BJ (cell line): Measurements from ENCODE around the gene PDP2. TPM values are rescaled to one million over a fixed set of nuclear protein-coding genes. Genes with fewer than 3 reads are reported as not detected.

ENCODE experiments used
- CTCF ChIA-PET: fragments of 350-600 bp; formaldehyde crosslinking; extraction: SDS; loops from one replicate; lab custom pipeline; 2021; ENCODE audit warnings: antibody characterized with exemption, inconsistent platforms; lab: Yijun Ruan, JAX
- POLR2A ChIA-PET: fragments of 300-600 bp; sonication (Branson Sonifier 250); formaldehyde crosslinking; extraction: SDS; loops from one replicate; lab custom pipeline; 2021; ENCODE audit warnings: antibody characterized with exemption; lab: Charles Lee
- DNase-seq: peaks from one replicate; pipeline ENCODE4 v3.0.0-alpha.2; 2011; ENCODE audit warnings: low read depth
- H3K27me3 ChIP-seq: 2 replicates; pipeline ENCODE4 v1.6.0; 2011; ENCODE audit warnings: low read length; ENCODE audit not compliant: control insufficient read depth, insufficient read depth
- H3K36me3 ChIP-seq: 2 replicates; pipeline ENCODE4 v1.5.1; 2011; ENCODE audit warnings: low read length; ENCODE audit not compliant: control insufficient read depth, insufficient read depth
- H3K4me3 ChIP-seq: 2 replicates; pipeline ENCODE4 v1.5.1; 2011; ENCODE audit warnings: low read depth, mild to moderate bottlenecking, control low read depth, low read length
- CTCF ChIP-seq: IDR thresholded peaks from 2 replicates; pipeline ENCODE4 v1.5.1; 2011; ENCODE audit warnings: low read depth, mild to moderate bottlenecking, control low read depth, inconsistent platforms, low read length, moderate library complexity; ENCODE audit not compliant: insufficient read depth
- polyA plus RNA-seq: library from polyadenylated mRNA; depleted of rRNA; stranded (reverse); fragments of >200 nt; gene quantifications from 2 replicates; pipeline ENCODE4 v1.2.3, GENCODE V29; 2011

The PDP2 gene
- polyA plus RNA-seq, 1 experiment: 10.3 TPM

GRCh38 chr16:66898207-66898606 lies 17.9 kb downstream of the PDP2 start:
- Histone ChIP-seq H3K36me3 (no peaks in the 10 kb centered on the region), H3K4me3 (no peak overlapping the region), H3K27me3 (no peaks in the 10 kb centered on the region)
- POLR2A ChIA-PET: no interaction called here
- no peak for DNase-seq
- TF ChIP-seq CTCF: no peak
- CTCF ChIA-PET: interaction anchor here (0.9 to 10.6 kb wide), 7 partner anchors 12 to 290 kb away, joined by 3 to 118 read pairs (median 5); partner anchors contain the start of genes CIAO2B and RRAD

GRCh38 chr16:66898933-66899309 lies 18.6 kb downstream of the PDP2 start:
- no peak for TF ChIP-seq CTCF
- Histone ChIP-seq H3K4me3 (no peak overlapping the region), H3K27me3 (no peaks in the 10 kb centered on the region), H3K36me3 (no peaks in the 10 kb centered on the region)
- POLR2A ChIA-PET: no interaction called here
- CTCF ChIA-PET: interaction anchor here (1.1 to 10.6 kb wide), 2 partner anchors 28 to 593 kb away, joined by 3 to 118 read pairs; partner anchors contain the start of gene RRAD
- DNase-seq: no peak

- H3K27me3 ChIP-seq: no peaks in the 10 kb centered on the region
- no peak for TF ChIP-seq CTCF
- H3K36me3 ChIP-seq: no peaks in the 10 kb centered on the region
- ChIA-PET POLR2A (no interaction called here), CTCF (interaction anchor here (1.1 to 10.6 kb wide), 3 partner anchors 27 to 592 kb away, joined by 3 to 118 read pairs (median 7); partner anchors contain the start of gene RRAD)
- no peak overlapping the region for H3K4me3 ChIP-seq
- DNase-seq: no peak
Measured at GRCh38 chr16:66899310-66899944, 19.1 kb downstream of the PDP2 start.

GRCh38 chr16:66899945-66900710 lies 19.8 kb downstream of the PDP2 start:
- TF ChIP-seq CTCF: no peak
- Histone ChIP-seq H3K4me3 (no peak overlapping the region), H3K27me3 (no peaks in the 10 kb centered on the region), H3K36me3 (no peaks in the 10 kb centered on the region)
- CTCF ChIA-PET: interaction anchor here (1.3 to 10.6 kb wide), 3 partner anchors 10 to 31 kb away, joined by 4 to 118 read pairs (median 7); partner anchors contain the start of gene RRAD
- no peak for DNase-seq
- POLR2A ChIA-PET: no interaction called here

GRCh38 chr16:66900721-66901441 lies 20.6 kb downstream of the PDP2 start:
- ChIA-PET CTCF (interaction anchor here (1.1 to 10.6 kb wide), 5 partner anchors 10 to 254 kb away, joined by 3 to 118 read pairs (median 4); partner anchors contain the start of gene RRAD), POLR2A (no interaction called here)
- no peak for TF ChIP-seq CTCF
- no peaks in the 10 kb centered on the region for H3K27me3 ChIP-seq
- H3K4me3 ChIP-seq: no peak overlapping the region
- H3K36me3 ChIP-seq: no peaks in the 10 kb centered on the region
- DNase-seq: no peak
